AG20443 (cell line): ENCODE measurements around the gene ITFG2.
"Not testable (repeated sequence)": the region's sequence is repeated elsewhere in the genome, so short reads cannot be mapped to it uniquely, and the experiment has no call there.

Experiments
- DNase-seq: peaks from one replicate; pipeline ENCODE4 v3.0.0; 2012; ENCODE audit warnings: low spot score, mixed read lengths

Gene ITFG2

DNA sequence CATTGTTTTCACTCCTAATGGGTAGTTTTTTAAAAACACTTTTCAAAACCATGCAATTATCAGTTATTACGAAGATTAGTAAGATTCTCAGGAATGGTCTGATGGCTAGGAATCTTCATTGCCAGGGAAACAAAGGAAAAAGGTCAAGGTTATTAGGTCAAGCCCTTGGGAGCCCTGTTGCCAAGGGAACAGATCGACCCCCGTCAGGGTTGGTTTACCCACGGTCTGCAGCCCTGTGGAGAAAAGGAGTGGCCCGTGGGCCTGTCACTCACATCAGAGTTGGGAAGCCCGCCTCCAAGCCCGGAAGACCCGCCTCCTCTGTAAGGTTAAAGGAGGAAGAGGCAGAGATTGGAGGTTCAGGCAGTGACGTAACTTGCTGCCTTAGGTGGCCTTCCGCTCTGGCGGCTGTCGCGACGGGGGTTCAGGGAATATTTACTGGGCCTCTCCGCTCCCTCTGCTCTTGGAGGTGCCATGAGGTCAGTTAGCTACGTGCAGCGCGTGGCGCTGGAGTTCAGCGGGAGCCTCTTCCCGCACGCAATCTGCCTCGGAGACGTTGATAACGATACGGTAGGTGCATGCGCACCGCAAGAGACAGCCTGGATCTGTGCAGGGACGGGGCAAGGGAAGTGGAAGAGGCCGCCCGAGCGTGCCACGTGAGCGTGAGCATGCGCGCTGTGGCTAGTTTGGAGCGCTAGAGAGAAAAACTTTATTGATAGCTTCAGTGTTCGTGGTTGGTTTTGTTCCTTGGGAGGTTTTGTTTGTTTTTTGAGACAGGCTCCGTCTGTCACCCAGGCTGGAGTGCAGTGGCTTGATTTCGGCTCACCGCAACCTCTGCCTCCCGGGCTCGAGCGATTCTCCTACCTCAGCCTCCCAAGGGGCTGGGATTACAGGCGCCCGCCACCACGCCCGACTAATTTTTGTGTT is at the start of gene ITFG2:
TSS of gene ITFG2 (plus strand) at position 379 of the 924 bp plus-strand sequence. CDS start at position 472, 93 bp downstream.
- DNase-seq: peak; percentile 96

DNA sequence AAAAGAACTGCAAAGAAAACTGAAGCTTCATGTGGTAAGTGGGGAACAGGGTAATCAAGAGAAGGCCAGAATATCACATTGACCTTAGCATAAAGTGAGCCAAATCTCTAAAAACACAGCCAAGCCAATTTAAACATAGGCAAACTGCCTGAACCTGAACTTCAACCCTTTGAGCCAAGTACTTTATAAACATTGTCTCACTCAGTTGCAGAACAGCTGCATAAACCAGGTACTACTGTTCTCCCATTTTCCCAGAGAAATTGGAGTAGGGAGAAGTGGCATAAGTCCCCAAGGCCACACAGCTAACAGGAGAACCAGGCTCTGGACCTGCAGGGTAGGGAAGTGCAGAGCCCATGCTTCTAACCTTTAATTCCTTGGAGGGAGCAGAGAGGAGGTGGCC is 48.1 kb upstream of the ITFG2 start:
- no peak for DNase-seq

- DNase-seq: no peak
These were observed 47.4 kb upstream of the ITFG2 start for GRCh38 chr12:2765052-2765451.

DNA sequence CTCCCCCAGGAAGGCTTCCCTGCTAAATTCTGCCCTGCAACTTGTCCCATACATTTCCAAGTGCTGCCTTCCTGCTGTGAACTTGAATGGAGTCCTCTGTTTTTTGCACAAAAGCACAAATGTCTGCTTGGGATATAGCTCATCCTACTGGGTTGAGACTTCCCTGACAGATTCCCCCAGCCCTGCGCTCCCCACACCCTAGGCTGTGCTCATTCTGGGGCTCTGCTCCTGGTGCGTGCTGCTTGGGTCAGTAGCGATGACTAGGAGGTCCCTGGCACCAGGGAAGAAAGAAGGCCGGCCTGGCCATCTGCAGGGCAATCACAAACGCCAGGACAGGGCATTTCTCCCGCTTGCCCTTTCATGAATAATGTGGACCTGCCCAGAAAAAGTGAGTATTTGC is 46.9 kb upstream of the ITFG2 start:
- no peak for DNase-seq

GRCh38 chr12:2768224-2768961 is 44.1 kb upstream of the ITFG2 start:
- DNase-seq: no peak

GRCh38 chr12:2769866-2770533 is 42.5 kb upstream of the ITFG2 start:
- DNase-seq: no peak

DNA sequence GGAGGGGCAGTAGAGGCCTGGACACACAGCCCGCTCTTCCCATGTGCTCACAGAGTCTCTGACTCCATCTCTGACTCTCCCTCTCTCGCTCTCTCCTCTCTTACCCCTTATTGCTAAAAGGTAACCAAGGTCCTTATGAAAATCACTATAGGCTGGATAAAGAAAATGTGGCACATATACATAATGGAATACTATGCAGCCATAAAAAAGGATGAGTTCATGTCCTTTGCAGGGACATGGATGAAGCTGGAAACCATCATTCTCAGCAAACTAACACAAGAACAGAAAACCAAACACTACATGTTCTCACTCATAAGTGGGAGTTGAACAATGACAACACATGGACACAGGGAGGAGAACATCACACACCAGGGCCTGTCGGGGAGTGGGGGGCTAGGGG is 41.9 kb upstream of the ITFG2 start:
- DNase-seq: not testable (repeated sequence)

- no peak for DNase-seq
These were observed 40.1 kb upstream of the ITFG2 start for GRCh38 chr12:2772370-2772769.

- no peak for DNase-seq
These were observed 39.1 kb upstream of the ITFG2 start for GRCh38 chr12:2773199-2773875.

GRCh38 chr12:2775431-2775830 is 37.0 kb upstream of the ITFG2 start:
- no peak for DNase-seq

DNA sequence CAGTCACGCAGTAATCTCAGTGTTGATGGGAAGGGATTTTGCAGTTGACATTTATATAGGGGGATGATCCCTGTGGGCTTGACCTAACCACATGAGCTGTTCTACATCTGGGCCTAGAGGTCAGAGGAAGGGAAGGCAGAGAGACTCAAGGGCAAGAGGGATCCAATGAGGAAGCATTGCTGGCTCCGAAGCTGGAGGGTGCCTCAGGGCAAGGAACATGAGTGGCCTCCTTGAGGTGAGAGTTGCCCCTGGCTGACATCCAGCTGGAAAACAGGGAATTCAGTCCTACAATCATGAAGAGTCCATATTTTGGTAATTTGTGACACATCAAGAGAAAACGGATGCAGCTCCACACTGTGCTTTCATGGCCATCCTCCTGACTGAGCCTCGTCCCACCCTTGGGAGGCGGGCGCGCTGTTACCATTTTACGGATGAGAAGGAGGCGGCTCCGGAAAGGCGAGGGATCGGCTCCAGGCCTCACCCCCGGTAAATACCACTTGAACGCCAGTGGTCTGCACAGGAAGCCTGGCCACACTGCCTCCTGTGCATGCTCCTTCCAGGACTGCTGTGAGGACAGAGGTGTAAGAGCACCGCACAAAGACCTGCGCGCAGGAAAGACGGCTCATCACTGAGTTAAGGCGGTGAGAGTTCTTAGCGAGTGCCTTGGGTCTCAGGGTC is 36.2 kb upstream of the ITFG2 start:
- DNase-seq: no peak

GRCh38 chr12:2779281-2779680 is 33.2 kb upstream of the ITFG2 start:
- no peak for DNase-seq

- DNase-seq: peak; percentile 85
These were observed 28.4 kb upstream of the ITFG2 start for GRCh38 chr12:2783936-2784600.

- DNase-seq: no peak
These were observed 27.5 kb upstream of the ITFG2 start for GRCh38 chr12:2785017-2785416.

DNA sequence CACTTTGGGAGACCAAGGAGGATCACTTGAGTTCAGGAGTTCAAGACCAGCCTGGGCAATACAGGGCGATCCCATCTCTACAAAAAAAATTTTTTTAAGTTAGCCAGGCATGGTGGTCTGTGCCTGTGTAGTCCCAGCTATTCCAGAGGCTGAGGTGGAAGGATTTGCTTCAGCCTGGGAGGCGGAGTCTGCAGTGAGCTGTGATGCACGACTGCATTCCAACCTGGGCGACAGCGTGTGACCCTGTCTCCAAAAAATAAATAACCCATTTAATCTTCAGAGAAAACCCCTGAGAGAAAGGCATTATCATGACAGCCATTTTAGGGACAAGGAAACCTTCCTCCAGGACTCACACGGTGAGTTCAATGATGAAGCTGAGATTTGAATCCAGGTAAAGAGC is 21.4 kb upstream of the ITFG2 start:
- DNase-seq: no peak

DNA sequence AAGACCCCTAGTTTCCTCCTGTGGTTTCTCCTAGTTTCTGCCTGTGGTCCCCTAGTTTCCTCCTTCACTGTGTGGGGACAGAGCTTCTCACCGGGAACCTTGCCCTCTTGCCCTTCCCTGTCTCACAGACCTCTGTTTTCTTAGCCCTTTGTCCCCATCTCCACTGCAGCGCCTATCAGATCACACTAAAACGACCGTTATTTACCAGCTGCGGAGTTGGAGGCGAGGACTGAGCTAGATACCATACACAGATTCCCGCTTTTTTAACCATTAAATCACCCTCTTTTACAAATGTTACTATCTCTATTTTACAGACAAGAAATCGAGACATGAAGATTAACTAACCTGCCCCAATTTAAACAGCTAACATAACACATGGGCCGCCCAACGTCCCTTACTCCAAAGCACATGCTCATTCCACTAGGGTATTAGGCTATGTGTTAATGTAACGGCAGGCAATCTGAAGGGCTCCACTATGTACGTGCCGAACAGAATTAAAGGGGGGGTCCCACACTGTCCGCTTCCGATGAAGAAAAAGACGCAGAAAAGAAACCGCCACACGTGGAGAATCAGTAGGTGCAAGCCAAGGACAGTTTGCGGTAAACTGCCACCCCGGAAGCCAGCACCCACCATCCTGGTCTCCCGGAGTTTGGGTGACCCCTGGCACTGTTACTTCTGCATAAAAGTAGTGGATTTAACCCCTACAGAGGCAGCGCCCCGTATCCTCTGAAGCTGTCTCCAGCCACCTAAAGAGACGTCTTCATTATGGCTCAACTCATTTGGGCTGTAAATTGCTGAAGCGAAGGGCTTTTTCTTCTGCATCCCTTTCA is 19.6 kb upstream of the ITFG2 start:
- no peak for DNase-seq

DNA sequence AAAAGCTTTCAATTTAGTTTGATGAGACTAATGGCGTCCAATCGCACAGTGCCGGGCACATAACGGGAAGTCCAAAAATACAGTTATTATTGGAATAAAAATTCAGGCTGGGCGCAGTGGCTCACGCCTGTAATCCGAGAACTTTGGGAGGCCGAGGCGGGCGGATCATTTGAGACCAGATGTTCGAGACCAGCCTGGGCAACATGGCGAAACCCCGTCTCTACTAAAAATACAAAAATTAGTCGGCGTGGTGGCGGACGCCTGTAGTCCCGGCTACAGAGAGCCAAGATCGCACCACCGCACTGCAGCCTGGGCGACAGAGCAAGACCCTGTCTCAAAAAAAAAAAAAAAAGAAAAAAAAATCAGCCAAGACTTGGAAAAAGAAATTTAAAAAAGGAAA is 18.9 kb upstream of the ITFG2 start:
- no peak for DNase-seq

DNA sequence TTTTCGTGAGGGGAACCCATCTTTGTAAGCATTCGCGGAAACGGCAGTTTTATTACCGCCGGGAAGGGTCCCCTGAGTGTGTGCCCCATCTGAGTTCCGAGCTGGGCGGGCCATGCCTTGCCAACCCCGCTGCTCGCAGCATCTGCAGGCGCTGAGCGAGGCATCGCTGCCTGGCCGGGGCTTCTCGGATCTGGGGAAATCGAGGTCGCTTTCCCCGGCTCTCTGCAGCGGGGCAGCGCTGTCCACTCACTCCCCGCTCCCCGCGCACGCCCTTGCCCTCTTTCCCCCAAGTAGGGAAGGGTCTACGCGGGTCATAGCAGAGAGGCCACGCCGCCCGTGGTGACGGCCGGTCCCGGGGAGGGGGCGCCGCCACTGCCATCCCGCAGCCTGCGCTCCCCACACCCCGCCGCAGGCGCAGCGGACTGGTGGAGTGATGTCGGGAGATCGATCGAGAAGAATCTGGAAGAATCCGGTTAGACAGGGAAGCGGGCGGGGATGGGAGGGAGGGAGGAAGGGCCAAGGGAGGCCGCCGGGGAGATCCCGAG is 18.2 kb upstream of the ITFG2 start:
- DNase-seq: no peak

GRCh38 chr12:2794736-2795289 is 17.7 kb upstream of the ITFG2 start, which contains the start of gene FKBP4:
Gene FKBP4, plus strand, starts transcription at chr12:2794970. Its CDS starts 170 bp downstream, at chr12:2795140.
- peak; percentile 97 for DNase-seq
